Measurements from ENCODE around the gene CENPVL3.

CENPVL3 gene

DNA sequence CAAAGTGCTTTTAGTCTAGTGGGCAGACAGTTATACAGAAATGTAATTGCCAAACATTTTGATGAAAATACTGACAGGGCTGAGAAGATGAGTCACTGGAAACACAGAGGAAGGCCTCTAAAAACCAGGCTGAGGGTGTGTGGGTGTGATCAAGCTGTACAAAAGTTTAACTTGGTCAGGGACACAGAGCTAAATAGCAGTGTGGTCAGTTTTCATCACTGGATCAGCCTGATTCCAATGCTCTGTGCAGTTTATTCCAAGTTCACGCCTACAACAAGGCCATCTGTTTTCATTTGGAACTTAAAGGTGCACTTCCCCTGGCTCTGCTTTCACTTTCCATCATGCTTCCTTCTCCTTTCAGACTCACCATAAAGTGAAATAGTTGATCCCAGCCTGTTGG lies 10.6 kb downstream of the CENPVL3 start:
- no peak overlapping the region for H3K4me3 ChIP-seq (ENCODE audit: low read length)
- TF ChIP-seq, protein P1, sequence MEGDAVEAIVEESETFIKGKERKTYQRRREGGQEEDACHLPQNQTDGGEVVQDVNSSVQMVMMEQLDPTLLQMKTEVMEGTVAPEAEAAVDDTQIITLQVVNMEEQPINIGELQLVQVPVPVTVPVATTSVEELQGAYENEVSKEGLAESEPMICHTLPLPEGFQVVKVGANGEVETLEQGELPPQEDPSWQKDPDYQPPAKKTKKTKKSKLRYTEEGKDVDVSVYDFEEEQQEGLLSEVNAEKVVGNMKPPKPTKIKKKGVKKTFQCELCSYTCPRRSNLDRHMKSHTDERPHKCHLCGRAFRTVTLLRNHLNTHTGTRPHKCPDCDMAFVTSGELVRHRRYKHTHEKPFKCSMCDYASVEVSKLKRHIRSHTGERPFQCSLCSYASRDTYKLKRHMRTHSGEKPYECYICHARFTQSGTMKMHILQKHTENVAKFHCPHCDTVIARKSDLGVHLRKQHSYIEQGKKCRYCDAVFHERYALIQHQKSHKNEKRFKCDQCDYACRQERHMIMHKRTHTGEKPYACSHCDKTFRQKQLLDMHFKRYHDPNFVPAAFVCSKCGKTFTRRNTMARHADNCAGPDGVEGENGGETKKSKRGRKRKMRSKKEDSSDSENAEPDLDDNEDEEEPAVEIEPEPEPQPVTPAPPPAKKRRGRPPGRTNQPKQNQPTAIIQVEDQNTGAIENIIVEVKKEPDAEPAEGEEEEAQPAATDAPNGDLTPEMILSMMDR (IDR thresholded peaks at IDR 0.05; ENCODE audit: insufficient read depth, low read depth, low read length, missing control alignments): no peak
- DNase-seq (ENCODE audit: low read depth): peak; percentile 28

DNA sequence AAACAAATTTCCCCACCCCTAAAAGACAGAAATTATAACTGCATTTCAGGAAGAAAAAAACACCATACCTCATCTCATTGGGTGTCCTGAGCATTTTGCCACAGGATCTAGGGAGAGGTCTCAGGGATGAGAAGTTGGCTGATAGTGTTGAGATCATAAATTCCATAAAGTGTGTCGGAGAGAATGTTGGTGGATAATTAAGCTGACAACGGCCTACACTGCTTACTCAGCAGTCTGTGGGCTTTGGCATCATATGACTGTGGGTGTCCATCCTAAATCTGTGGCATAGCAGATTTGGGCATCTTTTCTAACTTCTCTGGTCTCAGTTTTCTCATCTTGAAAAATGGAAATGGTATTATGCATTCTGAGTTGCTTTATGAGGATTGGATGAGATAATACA lies 12.3 kb downstream of the CENPVL3 start:
- TF ChIP-seq, protein P1 (IDR thresholded peaks at IDR 0.05; ENCODE audit: insufficient read depth, low read depth, low read length, missing control alignments): no peak
- no peak for DNase-seq (ENCODE audit: low read depth)
- H3K4me3 ChIP-seq (ENCODE audit: low read length): no peak overlapping the region

DNA sequence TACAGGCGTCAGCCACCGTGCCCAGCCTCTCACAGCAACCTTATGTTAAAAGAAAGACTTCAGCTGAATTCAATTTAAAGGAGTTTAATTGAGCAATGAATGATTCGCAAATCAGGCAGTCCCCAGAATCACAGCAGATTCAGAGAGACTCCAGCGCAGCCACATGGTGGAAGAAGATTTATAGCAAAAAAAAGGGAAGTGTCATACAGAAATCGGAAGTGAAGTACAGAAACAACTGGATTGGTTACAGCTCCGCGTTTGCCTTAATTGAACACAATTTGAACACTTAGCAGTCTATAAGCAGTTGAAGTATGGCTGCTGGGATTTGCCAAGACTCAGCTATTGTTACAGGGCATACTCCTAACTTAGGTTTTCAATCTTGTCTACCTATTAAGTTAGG lies 19.8 kb downstream of the CENPVL3 start:
- H3K4me3 ChIP-seq (ENCODE audit: low read length): no peak overlapping the region
- TF ChIP-seq, protein P1 (IDR thresholded peaks at IDR 0.05; ENCODE audit: insufficient read depth, low read depth, low read length, missing control alignments): no peak
- DNase-seq (ENCODE audit: low read depth): no peak

DNA sequence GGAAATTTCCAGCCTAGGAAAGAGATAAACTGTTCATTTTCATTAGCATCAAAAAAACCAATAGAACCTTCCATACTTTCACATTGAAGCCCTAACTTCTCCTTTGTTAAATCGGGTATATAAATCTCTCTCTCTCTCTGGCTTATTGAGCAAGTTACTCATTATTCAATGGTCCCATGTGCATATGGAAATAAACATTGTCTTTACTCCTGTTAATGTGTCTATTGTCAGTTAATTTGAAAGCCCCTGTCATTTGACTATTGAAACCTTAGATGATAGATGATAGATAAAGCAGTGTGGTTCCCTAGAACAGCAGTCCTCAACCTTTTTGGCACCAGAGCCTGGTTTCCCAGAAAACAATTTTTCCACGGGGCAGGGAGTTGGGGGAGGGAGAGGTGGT lies 46.8 kb downstream of the CENPVL3 start:
- DNase-seq (ENCODE audit: low read depth): no peak
- TF ChIP-seq, protein P1 (IDR thresholded peaks at IDR 0.05; ENCODE audit: insufficient read depth, low read depth, low read length, missing control alignments): no peak
- H3K4me3 ChIP-seq (ENCODE audit: low read length): no peak overlapping the region

DNA sequence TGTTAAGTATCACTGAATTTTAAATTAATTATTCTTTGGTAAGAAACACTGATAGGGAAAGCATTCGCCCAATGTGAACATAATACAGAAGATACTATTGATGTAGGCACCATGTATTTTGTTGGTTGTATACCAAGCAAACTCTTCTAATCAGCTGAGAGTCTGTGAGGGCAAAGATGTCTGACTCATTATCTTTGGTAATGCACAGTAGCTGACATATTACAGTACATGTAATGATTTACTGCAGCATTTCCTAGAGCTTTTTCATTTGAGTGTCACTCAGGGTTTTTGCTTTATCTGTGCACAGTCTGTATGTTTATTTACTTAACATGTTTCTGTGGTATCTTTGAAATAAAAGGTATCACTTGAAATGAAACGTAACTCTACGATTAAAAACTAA lies 49.2 kb downstream of the CENPVL3 start:
- peak; percentile 53 for DNase-seq (ENCODE audit: low read depth)
- TF ChIP-seq, protein P1 (IDR thresholded peaks at IDR 0.05; ENCODE audit: insufficient read depth, low read depth, low read length, missing control alignments): no peak
- H3K4me3 ChIP-seq (ENCODE audit: low read length): no peak overlapping the region

DNA sequence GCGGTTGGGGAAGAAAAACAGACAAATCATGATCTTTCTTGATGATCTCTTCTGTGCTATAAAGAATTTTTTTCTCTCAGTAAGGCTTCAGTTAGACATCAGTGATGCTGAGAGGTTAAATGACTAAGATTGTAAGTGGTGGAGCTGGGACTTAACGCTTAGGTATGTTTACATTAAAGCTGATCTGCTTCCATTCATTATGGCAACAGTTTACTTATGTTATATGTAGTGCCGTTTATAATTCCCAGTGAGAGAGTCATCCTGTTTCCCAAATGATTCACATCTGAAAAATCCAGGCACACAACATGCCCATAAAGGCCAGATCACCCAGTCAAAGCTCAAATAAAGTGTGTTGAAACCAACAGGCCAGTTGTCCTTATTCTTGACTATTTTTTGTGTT lies 50.1 kb downstream of the CENPVL3 start:
- DNase-seq (ENCODE audit: low read depth): peak; percentile 87
- H3K4me3 ChIP-seq (ENCODE audit: low read length): no peak overlapping the region
- TF ChIP-seq, protein P1 (IDR thresholded peaks at IDR 0.05; ENCODE audit: insufficient read depth, low read depth, low read length, missing control alignments): no peak
